Cardiac muscle cell (in vitro differentiated cells and primary cell): ENCODE data around the gene AOC3. TPM values are rescaled to one million over a fixed set of nuclear protein-coding genes. Genes with fewer than 3 reads are reported as not detected.
"Not testable (repeated sequence)": the region's sequence is repeated elsewhere in the genome, so short reads cannot be mapped to it uniquely, and the experiment has no call there.

ENCODE experiments used
- DNase-seq, 2 donors: peaks; one replicate each; pipeline versions ENCODE4 v3.0.0 to v3.0.0-alpha.2; 2010 to 2017; ENCODE audit warnings: low read depth in 1 of 2, low spot score in 1 of 2
- H3K27ac ChIP-seq: fragments of 200-600 bp; sonication (generic); 2 replicates; pipeline ENCODE4 v1.5.1; 2016
- H3K27me3 ChIP-seq: fragments of 200-600 bp; sonication (generic); 2 replicates; pipeline ENCODE4 v1.6.0; 2016; ENCODE audit warnings: control low read depth
- H3K36me3 ChIP-seq: fragments of 200-600 bp; sonication (generic); 2 replicates; pipeline ENCODE4 v1.5.1; 2016; ENCODE audit warnings: control low read depth
- H3K4me1 ChIP-seq: fragments of 200-600 bp; sonication (generic); 2 replicates; pipeline ENCODE4 v1.8.1; 2017; ENCODE audit warnings: low read depth, mild to moderate bottlenecking, mixed run types
- H3K4me3 ChIP-seq: fragments of 200-600 bp; sonication (generic); 2 replicates; pipeline ENCODE4 v1.5.1; 2016; ENCODE audit warnings: mild to moderate bottlenecking
- H3K9me3 ChIP-seq: fragments of 200-600 bp; sonication (generic); 2 replicates; pipeline ENCODE4 v1.5.1; 2017; ENCODE audit warnings: low read depth, mild to moderate bottlenecking, control low read depth
- CTCF ChIP-seq: IDR thresholded peaks from 2 replicates; pipeline ENCODE4 v1.5.1; 2012; ENCODE audit warnings: low read depth, mild to moderate bottlenecking, low read length
- polyA plus RNA-seq: library from polyadenylated mRNA; unstranded; fragments of >200 nt; fragmentation: Nextera tagmentation; extraction: Ambion mirVana; gene quantifications from 2 replicates; pipeline ENCODE4 v1.2.1, GENCODE V29; 2016
- total RNA-seq: library from RNA; depleted of rRNA; stranded (reverse); fragments of >200 nt; gene quantifications from 2 replicates; pipeline ENCODE4 v1.2.3, GENCODE V29; 2016

The AOC3 gene
- total and polyA plus RNA-seq, 2 experiments from 2014 or later, result 2.6 to 5.2 TPM

DNA sequence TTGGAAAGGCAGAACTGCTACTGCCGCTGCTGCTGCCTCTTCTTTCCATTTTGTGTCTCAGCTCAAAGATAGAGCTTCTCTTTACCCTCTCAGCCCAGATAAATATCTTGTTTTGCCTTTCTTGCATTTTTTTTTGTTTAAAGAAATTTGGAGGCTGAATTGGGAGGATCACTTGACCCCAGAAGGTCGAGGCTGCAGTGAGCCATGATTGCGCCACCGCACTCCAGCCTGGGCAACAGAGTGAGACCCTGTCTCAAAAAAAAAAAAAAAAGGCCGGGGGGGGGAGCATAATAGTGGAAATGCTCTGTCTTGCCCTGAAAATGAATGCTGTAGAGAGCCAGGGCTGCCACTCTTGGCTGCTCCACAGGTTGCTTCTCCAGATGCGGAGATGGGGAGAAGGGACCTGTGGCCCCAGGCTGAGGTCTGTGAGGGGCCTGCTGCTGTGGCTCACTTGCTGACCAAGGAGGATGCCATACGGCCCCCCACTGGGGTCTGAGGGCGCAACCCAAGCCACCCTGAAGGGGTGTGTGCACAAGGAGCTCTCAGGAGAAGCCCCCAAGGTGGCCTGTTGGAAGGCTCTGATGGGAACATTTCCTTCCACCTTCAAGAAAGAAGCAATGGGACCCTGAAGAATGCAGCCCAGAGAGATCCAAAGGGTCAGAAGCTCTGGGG lies 28.1 kb downstream of the AOC3 start:
- no peak for TF ChIP-seq CTCF
- DNase-seq, result no peak
- Histone ChIP-seq H3K4me3 (no peak overlapping the region), H3K9me3 (no peaks in the 10 kb centered on the region), H3K4me1 (no peaks in the 10 kb centered on the region), H3K27ac (no peak overlapping the region), H3K27me3 (no peaks in the 10 kb centered on the region), H3K36me3 (no peaks in the 10 kb centered on the region)

GRCh38 chr17:42879596-42879985 lies 28.6 kb downstream of the AOC3 start:
- Histone ChIP-seq H3K27ac (no peak overlapping the region), H3K36me3 (no peaks in the 10 kb centered on the region), H3K27me3 (no peaks in the 10 kb centered on the region), H3K9me3 (no peaks in the 10 kb centered on the region), H3K4me3 (no peak overlapping the region), H3K4me1 (no peaks in the 10 kb centered on the region)
- peak in 1 of 2 donors; percentile 7 for DNase-seq
- no peak for TF ChIP-seq CTCF

DNA sequence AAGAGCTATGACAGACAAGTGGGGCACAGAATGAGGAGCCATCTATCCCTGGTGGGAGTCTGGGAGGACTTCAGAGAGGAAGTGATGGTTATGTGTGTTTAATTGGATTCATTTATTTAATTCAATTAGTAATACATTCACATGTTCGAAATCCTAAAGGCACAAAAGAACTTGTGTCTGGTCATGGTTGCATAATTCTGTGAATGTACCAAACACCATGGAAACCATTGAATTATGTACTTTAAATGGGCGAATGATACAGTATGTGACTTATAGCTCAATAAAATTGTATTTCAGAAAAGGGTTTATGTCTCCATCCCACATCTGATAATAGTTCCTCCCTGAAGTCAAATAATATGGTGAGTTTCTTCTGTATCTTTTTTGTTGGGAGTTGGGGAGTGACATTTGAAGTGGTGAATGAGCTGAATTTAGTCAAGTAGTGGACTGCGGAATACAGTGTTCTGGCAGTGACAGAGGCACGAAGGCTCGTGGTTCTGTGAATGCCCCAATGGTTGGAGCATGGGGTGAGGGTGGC lies 29.8 kb downstream of the AOC3 start:
- Histone ChIP-seq H3K4me1 (no peaks in the 10 kb centered on the region), H3K9me3 (no peaks in the 10 kb centered on the region), H3K4me3 (no peak overlapping the region), H3K36me3 (no peaks in the 10 kb centered on the region), H3K27me3 (no peaks in the 10 kb centered on the region), H3K27ac (no peak overlapping the region)
- no peak for TF ChIP-seq CTCF
- DNase-seq, result no peak

DNA sequence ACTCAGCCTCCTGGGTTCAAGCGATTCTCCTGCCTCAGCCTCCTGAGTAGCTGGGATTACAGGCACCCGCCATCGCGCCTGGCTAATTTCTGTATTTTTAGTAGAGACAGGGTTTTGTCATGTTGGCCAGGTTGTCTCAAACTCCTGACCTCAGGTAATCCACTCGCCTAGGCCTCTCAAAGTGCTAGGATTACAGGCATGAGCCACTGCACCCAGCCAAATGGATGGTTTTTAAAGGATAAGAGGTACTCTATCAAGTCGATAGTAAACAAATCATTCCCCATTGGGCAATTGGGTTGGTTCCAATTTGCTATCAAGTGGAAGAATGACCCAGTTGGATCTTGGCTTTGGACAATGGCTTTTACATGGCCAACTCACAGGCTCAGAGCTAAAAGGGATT lies 30.7 kb downstream of the AOC3 start:
- H3K4me3 ChIP-seq, H3K4me1 ChIP-seq, H3K27ac ChIP-seq, H3K36me3 ChIP-seq, H3K9me3 ChIP-seq, DNase-seq, H3K27me3 ChIP-seq: not testable (repeated sequence)

DNA sequence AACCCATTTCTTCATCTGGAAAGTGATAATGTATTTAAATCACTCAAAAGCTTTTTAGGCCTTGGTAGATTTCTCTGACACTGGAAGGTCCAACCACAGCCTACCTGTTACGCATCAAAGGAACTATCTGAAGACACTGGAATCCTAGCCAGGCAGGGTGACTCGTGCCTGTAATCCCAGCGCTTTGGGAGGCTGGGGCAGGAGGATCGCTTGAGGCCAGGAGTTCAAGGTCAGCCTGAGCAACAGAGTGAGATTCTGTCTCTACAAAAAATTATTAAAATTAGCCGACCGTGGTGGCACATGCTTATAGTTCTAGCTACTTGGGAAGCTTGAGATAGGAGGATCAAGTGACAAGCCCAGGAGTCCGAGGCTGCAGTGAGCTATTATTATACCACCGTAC lies 31.2 kb downstream of the AOC3 start:
- DNase-seq, result no peak
- Histone ChIP-seq H3K27me3 (no peaks in the 10 kb centered on the region), H3K4me3 (no peak overlapping the region), H3K4me1 (no peaks in the 10 kb centered on the region), H3K36me3 (no peaks in the 10 kb centered on the region), H3K9me3 (no peaks in the 10 kb centered on the region), H3K27ac (no peak overlapping the region)
- no peak for TF ChIP-seq CTCF

GRCh38 chr17:42883802-42884558 lies 33.0 kb downstream of the AOC3 start:
- H3K4me1 ChIP-seq, result no peaks in the 10 kb centered on the region
- TF ChIP-seq CTCF, result no peak
- H3K9me3 ChIP-seq, result no peaks in the 10 kb centered on the region
- no peak overlapping the region for H3K4me3 ChIP-seq
- no peak overlapping the region for H3K27ac ChIP-seq
- no peaks in the 10 kb centered on the region for H3K36me3 ChIP-seq
- H3K27me3 ChIP-seq, result no peaks in the 10 kb centered on the region
- DNase-seq, result no peak

DNA sequence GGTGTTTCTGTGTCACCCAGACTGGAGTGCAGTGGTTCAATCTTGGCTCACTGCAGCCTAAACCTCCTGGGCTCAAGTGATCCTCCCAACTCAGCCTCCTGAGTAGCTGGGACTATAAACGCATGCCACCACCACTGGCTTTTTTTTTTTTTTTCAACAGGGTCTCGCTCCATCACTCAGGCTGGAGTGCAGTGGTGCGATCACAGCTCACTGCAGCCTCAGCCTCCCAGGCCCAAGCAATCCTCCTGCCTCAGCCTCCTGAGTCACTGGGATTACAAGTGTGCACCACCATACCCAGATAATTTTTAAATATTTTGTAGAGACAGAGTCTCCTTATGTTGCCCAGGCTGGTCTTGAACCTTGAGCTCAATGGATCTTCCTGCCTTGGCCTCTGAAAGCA lies 34.8 kb downstream of the AOC3 start:
- not testable (repeated sequence) for H3K4me1 ChIP-seq, H3K9me3 ChIP-seq, H3K27me3 ChIP-seq, H3K27ac ChIP-seq, H3K4me3 ChIP-seq, H3K36me3 ChIP-seq, DNase-seq
